ENCODE results near the gene ACACB.

The ACACB gene

DNA sequence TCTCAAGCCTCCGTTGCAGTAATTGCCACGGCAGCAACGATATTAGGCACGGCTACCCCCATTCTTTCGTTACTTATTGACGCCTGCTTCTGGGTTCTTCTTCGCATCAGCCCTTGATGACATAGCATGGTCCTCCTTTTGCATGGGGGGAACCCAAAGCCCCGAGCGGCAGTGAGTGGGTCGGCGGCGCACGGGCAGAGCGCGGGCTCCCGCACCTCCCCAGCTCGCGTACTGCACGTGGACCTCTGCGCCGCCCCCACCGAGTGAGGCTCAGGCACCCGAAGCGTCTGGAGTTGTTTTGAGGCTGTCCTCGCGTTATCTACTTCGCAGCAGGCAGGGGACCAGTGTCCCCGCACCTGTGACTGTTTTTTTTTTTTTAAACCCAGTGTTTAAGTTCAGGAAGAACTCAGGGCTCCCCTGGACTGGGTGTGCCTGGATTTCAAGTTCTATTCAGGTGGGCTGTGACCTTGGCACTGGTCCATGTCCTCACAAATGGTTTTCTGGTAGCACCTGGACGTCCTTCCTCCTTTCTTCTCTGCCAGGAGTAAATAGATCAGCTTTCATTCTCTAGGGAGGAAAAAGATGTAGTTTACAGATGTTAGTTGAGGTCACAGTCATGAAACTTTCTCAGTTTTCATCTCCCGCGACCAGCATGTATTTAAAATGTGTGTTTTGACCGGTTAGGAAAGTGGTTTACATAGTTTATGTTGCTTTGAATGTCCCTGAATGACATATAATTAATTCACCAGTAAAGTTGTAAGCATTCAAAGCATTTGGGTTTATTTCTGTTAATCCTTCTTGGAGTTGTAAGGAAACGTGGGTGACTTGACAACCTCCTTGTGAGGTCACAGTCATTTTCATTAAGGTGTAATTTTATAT, 194.1 kb downstream of the ACACB start:
- Histone ChIP-seq H3K36me3 (no peaks in the 10 kb centered on the region), H3K4me1 (no peaks in the 10 kb centered on the region), H3K9me3 (no peaks in the 10 kb centered on the region), H3K4me3 (ENCODE audit: low read depth, low read length) (peak overlapping the region; percentile 66), H3K27me3 (peaks cover 19% of the 10 kb centered on the region)
- DNase-seq: peak; percentile 34
- TF ChIP-seq, protein P1, sequence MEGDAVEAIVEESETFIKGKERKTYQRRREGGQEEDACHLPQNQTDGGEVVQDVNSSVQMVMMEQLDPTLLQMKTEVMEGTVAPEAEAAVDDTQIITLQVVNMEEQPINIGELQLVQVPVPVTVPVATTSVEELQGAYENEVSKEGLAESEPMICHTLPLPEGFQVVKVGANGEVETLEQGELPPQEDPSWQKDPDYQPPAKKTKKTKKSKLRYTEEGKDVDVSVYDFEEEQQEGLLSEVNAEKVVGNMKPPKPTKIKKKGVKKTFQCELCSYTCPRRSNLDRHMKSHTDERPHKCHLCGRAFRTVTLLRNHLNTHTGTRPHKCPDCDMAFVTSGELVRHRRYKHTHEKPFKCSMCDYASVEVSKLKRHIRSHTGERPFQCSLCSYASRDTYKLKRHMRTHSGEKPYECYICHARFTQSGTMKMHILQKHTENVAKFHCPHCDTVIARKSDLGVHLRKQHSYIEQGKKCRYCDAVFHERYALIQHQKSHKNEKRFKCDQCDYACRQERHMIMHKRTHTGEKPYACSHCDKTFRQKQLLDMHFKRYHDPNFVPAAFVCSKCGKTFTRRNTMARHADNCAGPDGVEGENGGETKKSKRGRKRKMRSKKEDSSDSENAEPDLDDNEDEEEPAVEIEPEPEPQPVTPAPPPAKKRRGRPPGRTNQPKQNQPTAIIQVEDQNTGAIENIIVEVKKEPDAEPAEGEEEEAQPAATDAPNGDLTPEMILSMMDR (IDR thresholded peaks at IDR 0.05; ENCODE audit: low read depth, low read length): no peak

All from BE2C (cell line).